ENCODE data around the gene OBSCN.

The OBSCN gene

DNA sequence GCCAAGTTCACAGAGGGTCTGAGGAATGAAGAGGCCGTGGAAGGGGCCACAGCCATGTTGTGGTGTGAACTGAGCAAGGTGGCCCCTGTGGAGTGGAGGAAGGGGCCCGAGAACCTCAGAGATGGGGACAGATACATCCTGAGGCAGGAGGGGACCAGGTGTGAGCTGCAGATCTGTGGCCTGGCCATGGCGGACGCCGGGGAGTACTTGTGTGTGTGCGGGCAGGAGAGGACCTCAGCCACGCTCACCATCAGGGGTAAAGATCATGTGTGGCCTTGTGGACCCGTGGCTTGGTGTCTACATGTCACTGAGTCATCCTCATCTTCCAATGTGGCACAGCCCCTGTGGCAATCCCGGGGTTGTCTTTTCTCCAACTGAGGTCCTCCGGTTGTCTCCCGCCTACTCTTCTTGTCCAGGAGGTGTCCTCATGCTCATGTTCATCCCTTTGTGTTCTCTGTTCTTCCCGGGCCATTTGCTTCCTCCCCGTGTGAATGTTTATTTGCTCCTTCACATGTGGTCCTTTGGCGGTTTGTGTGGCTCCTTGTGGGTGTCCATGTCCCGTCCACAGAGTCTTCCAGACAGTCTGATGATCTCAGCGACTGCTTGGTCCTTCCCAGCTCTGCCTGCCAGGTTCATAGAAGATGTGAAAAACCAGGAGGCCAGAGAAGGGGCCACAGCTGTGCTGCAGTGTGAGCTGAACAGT is 84.2 kb downstream of the OBSCN start:
- no peak for DNase-seq

DNA sequence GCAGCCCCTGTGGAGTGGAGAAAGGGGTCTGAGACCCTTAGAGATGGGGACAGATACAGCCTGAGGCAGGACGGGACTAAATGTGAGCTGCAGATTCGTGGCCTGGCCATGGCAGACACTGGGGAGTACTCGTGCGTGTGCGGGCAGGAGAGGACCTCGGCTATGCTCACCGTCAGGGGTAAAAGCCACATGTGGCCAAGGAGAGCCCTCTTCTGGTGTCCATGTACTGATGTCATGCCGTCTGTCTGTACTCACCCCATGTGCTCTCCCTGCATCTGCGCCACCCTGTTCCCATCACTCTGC is 84.7 kb downstream of the OBSCN start:
- no peak for DNase-seq

DNA sequence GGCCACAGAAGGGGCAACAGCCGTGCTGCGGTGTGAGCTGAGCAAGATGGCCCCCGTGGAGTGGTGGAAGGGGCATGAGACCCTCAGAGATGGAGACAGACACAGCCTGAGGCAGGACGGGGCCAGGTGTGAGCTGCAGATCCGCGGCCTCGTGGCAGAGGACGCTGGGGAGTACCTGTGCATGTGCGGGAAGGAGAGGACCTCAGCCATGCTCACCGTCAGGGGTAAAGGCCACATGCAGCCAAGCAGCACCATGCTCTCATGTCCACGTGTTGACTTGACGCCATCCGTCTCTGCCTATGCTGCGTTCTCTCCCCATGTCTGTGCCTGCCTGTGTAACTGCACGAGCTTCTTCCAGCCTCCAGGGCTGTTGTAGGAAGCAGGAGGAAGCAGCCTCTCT is 85.5 kb downstream of the OBSCN start:
- no peak for DNase-seq

DNA sequence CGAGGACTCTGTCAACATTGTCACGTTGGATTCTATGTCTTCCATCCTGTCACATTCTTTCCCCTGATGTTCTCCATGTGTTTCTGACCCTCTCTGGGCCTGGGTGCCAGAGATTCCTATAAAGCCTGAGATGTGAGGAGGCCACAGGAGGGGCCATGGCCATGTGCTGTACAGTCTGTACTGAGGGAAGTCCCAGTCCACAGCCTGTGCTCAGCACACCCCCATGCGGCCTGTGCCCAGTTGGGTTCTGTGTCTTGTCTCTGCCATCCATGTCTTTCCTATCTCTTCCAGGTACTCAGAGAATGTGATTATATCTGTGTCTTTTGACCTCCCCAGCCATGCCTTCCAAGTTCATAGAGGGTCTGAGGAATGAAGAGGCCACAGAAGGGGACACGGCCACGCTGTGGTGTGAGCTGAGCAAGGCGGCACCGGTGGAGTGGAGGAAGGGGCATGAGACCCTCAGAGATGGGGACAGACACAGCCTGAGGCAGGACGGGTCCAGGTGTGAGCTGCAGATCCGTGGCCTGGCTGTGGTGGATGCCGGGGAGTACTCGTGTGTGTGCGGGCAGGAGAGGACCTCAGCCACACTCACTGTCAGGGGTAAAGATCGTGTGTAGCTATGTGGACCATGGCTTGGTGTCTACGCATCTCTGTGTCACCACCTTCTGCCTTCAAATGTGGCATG is 86.1 kb downstream of the OBSCN start:
- DNase-seq, result no peak

DNA sequence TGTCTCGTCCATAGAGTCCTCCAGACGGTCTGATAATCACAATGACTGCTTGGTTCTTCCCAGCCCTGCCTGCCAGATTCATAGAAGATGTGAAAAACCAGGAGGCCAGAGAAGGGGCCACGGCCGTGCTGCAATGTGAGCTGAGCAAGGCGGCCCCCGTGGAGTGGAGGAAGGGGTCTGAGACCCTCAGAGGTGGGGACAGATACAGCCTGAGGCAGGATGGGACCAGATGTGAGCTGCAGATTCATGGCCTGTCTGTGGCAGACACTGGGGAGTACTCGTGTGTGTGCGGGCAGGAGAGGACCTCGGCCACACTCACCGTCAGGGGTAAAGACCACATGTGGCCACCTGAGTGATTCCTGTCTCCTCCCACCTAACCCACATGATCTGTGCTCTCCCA is 86.9 kb downstream of the OBSCN start:
- no peak for DNase-seq

DNA sequence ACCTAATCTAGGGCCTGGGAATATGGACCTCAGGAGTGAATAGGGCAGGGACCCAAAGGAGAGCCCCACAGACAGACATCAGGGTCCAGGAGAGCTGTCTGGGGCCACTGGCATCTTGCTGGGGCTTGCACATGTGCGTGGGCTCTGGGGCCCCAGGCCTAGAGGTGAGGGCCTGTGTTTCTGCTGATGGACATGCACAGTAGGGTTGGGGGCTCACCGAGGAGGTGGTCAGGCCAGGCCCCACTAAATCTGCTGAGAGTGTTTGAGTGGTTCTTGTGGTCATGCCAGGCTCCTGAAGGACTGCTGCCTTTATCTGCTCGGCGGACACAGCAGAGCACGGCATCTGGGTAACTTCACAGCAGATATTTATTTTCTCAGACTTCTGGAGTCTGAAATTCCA is 87.4 kb downstream of the OBSCN start:
- no peak for DNase-seq

DNA sequence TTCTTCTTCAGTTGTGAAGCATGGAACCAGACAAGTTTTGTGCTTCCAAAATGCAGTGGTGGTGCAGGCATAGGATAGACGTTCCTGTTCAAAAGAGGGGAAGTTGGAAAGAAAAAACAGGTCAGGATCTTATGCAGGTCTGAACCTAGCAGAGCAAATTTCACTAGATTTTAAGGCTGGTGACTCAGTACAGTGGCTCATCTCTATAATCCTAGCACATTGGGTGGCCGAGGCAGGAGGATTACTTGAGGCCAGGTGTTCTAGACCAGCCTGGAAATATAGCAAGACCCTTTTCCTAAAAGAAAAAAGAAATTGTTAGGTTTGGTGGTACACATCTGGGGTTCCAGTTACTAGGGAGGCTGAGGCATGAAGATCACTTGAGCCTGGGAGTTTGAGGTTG is 88.1 kb downstream of the OBSCN start:
- no peak for DNase-seq

DNA sequence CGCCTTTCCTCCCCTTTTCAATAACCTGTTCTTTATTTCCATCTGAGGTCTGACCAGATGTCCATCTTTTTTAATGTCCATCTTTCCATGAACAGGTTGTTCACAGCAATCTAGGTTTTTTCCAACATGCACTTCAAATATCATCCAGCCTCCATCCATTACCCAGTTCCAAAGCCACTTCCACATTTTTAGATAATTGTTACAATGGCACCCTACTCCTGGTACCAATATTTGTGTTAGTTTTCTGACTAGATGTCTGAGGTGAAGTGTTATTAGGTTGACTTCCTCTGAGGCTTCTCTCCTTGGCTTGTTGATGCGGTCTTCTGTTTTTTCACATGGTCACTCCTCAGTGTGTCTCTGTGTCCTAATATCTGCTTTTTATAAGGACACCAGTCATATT is 89.4 kb downstream of the OBSCN start:
- DNase-seq, result no peak

DNA sequence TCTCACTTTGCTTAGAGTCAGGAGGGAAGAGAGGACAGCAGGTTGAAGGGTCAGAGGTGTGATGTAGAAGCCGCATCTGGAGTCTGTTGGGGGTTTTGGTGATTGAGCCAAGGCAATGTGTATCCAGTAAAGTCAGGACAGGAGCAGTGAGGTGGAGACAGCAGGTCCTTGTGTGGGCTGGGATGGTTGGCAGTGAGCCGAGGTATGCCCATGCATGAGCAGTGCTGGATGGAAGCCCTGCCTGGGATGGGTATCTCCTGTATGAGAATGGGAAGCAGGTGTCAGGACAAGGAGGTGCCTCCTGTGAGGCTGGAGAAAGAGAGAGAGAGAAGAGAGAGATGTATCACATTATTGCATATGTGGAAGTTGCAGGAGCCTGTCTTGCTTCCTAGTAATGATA is 90.0 kb downstream of the OBSCN start:
- no peak for DNase-seq

DNA sequence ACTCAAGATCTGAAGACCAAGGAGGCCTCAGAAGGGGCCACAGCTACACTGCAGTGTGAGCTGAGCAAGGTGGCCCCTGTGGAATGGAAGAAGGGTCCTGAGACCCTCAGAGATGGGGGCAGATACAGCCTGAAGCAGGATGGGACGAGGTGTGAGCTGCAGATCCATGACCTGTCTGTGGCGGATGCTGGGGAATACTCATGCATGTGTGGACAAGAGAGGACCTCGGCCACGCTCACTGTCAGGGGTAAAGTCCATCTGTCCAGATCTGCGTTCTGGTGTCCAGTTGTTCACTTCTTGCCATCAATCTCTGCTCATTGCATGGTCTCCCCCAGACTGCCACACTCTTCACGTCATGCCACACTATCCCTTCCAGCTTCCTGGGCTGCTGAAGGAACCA is 90.6 kb downstream of the OBSCN start:
- no peak for DNase-seq

DNA sequence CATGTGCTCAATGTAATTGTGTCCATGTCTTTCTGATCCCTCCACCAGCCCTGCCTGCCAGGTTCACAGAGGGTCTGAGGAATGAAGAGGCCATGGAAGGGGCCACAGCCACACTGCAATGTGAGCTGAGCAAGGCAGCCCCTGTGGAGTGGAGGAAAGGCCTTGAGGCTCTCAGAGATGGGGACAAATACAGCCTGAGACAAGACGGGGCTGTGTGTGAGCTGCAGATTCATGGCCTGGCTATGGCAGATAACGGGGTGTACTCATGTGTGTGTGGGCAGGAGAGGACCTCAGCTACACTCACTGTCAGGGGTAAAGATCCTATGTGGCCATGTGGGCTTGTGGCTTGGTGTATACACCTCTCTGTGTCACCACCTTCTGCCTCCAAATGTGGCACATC is 91.4 kb downstream of the OBSCN start:
- no peak for DNase-seq

DNA sequence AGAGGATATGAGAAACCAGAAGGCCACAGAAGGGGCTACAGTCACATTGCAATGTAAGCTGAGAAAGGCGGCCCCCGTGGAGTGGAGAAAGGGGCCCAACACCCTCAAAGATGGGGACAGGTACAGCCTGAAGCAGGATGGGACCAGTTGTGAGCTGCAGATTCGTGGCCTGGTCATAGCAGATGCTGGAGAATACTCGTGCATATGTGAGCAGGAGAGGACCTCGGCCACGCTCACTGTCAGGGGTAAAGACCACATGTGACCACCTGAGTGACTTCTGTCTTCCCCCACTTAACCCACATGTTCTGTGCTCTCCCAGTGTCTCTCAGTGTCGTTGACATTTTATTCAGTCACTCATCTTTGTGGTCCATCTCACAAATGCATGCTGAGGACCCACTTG is 92.1 kb downstream of the OBSCN start:
- DNase-seq, result no peak

DNA sequence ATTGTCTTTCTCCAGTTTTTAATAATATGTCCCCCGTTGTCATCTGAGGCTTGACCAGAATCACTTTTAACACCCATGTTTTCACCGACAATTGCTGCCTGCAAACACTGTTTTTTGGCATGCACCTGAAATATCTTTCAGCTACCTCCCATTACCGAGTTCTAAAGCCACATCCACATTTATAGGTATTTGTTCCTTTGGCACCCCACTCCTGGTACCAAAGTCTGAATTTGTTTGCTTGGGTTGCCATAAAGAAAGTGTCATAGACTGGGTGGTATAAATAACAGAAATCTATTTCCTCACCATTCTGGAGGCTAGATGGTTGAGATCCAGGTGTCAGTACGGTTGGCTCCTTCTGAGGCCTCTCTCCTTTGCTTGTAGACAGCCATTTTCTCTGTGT is 94.2 kb downstream of the OBSCN start:
- DNase-seq, result no peak

DNA sequence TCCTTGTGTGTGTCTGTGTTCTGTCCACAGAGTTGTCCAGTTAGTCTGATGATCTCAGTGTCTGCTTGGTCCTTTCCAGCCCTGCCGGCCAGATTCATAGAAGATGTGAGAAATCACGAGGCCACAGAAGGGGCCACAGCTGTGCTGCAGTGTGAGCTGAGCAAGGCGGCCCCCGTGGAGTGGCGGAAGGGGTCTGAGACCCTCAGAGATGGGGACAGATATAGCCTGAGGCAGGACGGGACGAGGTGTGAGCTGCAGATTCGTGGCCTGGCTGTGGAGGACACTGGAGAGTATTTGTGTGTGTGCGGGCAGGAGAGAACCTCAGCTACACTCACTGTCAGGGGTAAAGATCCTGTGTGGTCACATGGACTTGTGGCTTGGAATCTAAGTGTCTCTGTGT is 95.8 kb downstream of the OBSCN start:
- DNase-seq, result no peak

DNA sequence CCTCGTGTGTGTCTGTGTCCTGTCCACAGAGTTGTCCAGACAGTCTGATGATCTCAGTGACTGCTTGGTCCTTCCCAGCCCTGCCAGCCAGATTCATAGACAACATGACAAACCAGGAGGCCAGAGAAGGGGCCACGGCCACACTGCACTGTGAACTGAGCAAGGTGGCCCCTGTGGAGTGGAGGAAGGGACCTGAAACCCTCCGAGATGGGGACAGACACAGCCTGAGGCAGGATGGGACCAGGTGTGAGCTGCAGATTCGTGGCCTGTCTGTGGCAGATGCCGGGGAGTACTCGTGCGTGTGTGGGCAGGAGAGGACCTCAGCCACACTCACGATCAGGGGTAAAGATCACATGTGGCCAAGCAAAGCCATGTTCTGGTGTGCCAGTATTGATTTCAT is 96.4 kb downstream of the OBSCN start:
- DNase-seq, result no peak

DNA sequence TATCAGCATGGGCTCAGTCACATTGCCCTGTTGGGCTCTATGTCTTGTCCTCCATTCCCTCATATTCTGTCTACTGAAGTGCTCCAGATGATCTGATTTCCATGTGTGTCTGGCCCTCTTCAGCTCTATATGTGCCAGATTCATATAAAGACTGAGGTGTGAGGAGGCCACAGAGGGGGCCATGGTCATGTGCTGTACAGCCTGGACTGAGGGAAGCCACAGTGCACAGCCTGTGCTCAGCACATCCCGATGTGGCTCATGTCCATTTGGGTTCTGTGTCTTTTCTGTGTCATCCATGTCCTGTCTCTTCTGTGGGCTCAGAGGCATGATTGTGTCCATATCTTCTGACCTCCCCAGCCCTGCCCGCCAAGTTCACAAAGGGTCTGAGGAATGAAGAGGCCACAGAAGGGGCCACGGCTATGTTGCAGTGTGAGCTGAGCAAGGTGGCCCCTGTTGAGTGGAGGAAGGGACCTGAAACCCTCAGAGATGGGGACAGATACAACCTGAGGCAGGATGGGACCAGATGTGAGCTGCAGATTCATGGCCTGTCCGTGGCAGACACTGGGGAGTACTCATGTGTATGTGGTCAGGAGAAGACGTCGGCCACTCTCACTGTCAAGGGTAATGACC is 97.0 kb downstream of the OBSCN start:
- no peak for DNase-seq

DNA sequence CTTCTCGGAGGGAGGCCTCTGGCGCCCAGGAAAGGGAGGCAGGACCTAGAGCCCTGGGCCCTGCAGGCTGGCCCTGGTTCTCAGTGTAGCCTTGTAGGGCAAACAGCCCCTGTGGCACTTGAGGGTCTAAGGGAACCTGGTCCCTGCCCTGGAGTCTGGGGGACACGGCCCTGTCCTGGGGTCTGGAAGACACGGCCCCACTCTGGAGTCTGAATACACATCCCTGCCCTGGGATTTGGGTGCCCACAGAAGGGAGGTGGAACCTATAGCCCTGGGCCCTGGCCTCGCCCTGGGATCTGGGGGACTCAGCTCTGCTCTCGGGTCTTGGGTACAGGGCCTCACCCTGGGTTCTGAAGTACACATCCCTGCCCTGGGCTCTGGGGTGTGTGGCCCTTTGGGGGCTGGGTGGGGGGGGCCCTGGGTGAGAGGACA is 97.9 kb downstream of the OBSCN start:
- DNase-seq, result no peak

DNA sequence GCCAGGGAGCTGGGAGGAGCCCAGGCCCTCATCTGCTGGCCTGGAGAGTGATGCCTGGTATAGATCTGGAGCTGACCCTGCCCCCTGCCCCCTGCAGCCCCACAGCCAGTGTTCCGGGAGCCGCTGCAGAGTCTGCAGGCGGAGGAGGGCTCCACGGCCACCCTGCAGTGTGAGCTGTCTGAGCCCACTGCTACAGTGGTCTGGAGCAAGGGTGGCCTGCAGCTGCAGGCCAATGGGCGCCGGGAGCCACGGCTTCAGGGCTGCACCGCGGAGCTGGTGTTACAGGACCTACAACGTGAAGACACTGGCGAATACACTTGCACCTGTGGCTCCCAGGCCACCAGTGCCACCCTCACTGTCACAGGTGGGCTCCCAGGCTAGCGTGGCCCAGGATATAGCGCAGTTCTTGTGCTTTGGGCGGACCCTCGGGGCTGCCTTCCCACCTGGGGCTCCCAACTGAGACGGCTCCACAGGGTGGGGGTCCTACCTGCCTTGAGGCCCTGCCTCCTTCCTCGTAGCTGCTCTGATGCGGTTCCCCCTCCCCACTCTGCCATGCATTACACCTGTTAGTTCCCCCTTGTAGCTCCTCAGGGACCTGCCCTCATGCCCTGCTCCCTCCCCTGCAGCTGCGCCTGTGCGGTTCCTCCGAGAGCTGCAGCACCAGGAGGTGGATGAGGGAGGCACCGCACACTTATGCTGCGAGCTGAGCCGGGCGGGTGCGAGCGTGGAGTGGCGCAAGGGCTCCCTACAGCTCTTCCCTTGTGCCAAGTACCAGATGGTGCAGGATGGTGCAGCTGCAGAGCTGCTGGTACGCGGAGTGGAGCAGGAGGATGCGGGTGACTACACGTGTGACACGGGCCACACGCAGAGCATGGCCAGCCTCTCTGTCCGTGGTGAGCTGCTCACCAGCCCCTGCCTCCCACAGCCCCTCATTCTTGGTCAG is 98.7 kb downstream of the OBSCN start:
- no peak for DNase-seq

DNA sequence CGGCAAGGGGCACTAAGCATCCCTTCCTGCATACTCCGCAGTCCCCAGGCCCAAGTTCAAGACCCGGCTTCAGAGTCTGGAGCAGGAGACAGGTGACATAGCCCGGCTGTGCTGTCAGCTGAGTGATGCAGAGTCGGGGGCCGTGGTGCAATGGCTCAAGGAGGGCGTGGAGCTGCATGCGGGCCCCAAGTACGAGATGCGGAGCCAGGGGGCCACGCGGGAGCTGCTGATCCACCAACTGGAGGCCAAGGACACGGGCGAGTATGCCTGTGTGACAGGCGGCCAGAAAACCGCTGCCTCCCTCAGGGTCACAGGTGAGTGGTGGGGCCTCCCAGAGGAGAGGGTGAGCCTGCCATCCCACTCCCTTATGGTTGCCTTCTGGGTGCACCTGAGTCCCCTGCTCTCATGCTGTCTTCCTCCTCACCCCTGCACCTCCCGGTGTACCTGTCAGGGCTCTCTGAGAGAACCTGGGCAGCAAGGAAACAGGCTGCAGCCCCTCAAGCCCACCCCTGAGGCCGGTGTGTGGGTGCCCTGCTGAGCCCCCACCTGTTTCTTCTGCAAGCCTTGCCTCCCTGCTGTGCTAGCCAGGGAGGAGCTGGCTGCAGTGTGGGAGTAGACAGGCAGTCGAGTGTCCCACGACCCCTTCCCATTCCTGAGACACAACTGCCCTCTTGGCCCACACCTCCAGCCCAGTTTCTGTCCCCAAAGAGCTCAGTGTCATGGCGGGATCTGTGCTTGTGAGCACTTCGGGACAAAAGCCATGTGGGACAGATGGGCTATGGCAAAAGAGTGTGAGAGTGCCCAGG is 99.6 kb downstream of the OBSCN start:
- no peak for DNase-seq

DNA sequence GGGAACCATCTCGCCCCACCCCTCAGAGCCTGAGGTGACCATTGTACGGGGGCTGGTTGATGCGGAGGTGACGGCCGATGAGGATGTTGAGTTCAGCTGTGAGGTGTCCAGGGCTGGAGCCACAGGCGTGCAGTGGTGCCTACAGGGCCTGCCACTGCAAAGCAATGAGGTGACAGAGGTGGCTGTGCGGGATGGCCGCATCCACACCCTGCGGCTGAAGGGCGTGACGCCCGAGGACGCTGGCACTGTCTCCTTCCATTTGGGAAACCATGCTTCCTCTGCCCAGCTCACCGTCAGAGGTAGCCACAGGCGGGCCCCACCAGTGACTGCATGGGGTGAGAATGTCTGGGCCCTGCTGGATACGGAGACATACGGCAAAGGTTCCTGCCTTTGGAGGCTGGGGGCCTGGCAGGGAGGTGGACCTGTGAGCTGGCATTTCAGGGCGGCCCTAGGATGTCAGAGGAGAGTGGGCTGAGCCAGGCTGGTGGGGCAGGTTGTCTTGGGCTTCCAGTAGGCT is 100.3 kb downstream of the OBSCN start:
- DNase-seq, result no peak

DNA sequence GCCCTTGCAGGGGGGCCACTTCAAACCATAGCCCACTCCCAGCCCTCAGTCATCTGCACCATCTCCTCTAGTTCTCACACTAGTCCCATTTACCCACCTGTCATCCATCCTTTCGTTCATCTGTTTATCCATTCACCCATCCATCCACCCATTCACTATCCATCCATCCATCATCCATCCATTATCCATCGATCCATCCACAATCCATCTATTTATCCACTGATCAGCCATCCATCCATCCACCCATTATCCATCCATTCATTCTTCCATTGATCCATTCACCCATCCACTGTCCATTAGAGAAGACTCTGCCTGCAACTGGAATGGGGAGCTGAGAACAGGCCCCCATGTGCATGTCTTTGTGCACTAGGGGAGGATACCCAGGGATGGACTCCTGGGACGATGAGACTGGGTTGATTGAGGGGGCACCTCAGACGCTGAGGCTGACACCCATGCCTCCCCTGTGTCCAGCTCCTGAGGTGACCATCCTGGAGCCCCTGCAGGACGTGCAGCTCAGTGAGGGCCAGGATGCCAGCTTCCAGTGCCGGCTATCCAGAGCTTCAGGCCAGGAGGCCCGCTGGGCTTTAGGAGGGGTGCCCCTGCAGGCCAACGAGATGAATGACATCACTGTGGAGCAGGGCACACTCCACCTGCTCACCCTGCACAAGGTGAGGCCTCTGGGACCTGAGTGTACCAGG is 100.9 kb downstream of the OBSCN start:
- DNase-seq, result no peak
